Fibroblast of mammary gland (primary cell): ENCODE results near the gene INTS13.
A peak's percentile ranks its signal among the peaks of the same experiment; 100 is the strongest.

Source experiments
- DNase-seq: peaks from one replicate; pipeline ENCODE4 v3.0.0-alpha.2; 2010; ENCODE audit warnings: low read depth
- H3K4me3 ChIP-seq: 2 replicates; pipeline ENCODE4 v1.5.1; 2011; ENCODE audit warnings: low read depth, mild to moderate bottlenecking, low read length, moderate library complexity; ENCODE audit not compliant: control insufficient read depth
- TF ChIP-seq, protein P1 (sequence below): conservative IDR thresholded peaks from 2 replicates; pipeline ENCODE4 v1.5.1; 2011; ENCODE audit warnings: low read depth, low read length, inconsistent platforms; ENCODE audit not compliant: control insufficient read depth, insufficient read depth

The INTS13 gene

DNA sequence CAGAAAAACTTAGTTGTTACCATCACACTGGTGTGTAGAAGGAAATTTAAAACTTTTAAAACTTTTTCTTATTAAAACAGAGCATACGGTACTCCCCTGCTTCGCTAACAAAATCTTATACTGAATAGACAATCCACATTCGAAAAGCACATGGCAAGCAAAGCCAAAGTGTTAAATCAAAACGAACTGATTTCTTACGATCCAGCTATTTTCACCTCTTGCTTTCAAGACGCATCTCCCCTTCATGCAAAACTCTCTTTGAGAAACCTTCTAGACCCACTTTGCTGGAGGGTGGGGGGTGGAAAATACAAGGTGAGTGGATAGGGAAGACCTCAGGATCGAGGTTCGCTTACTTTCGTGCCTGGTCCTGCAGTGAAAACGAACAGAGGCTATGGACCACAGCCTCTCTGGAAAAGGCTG lies 328 bp downstream of the INTS13 start:
- DNase-seq = no peak
- TF ChIP-seq, protein P1, sequence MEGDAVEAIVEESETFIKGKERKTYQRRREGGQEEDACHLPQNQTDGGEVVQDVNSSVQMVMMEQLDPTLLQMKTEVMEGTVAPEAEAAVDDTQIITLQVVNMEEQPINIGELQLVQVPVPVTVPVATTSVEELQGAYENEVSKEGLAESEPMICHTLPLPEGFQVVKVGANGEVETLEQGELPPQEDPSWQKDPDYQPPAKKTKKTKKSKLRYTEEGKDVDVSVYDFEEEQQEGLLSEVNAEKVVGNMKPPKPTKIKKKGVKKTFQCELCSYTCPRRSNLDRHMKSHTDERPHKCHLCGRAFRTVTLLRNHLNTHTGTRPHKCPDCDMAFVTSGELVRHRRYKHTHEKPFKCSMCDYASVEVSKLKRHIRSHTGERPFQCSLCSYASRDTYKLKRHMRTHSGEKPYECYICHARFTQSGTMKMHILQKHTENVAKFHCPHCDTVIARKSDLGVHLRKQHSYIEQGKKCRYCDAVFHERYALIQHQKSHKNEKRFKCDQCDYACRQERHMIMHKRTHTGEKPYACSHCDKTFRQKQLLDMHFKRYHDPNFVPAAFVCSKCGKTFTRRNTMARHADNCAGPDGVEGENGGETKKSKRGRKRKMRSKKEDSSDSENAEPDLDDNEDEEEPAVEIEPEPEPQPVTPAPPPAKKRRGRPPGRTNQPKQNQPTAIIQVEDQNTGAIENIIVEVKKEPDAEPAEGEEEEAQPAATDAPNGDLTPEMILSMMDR = no peak
- H3K4me3 ChIP-seq = peak overlapping the region; percentile 94

DNA sequence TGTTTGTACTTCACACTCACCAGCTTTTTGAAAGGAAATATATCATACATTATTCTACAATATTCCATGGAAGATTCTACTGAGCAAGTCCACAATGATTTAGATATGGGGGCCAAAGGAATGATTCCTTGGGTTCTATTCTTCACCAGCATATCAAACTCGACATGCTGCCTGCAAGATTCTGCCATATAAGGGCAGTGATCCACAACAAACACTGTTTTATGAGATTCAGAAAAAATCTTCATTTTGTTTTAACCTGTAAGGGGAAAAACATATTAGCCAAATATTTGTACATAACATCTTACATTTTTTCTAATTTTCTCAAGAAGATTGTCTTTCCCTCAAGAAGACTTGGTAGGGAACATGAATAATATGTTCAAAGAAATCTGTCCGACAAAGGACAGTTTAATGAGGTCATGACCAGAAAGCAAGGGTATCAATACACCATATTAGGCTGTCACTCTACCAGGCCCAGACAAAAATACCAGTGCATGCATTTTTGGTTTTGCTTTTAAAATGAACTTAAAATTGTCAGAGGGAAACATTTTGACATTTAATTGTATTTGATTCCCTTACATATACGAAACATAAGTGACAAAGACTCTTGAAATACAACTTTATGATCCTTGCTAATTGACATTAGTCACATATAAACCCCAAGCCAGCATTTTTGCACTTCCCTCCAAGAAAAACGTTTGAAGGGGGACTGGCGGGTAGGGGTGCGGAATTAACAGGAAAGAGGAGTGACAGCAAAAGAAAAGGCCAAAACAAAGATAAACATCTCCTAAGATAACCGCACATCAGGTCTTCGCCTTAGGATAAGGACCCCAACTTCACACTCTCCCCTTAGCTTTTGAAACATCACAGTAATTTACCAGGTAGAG lies 980 bp downstream of the INTS13 start:
- DNase-seq = no peak
- TF ChIP-seq, protein P1 = no peak
- peak overlapping the region; percentile 94 for H3K4me3 ChIP-seq

DNA sequence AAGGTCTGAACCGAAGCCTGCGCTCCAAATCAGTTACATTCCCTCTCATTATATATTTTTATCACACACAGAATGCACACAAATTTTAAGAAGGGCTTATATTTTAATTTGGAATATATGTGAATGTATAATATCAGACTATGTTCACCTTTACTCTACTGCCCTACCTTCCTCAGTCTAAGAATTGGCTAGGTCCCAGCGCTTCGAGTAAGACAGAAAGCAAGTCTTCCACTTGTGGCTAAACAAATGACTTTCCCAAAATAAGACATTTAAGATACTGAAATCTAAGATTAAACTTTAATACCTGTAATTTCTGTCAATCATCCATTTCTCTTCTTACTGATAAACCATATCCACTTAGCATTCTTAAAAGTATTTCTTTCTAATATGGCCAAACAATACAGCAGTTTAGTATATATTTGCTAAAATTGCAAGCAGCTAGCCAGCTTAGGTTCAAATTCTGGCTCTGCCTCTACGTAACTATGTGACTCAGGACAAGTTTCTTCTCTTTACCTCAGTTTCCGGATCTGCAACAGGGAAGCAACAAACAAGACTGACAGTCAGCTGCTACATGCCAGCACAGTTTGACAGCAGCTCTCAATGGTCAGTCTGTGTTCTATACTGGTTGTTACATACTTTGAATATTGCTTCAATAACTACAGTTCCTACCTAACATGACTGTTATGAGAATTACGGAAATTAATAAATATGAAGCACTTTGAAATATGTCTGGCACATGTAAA lies 2.0 kb downstream of the INTS13 start:
- TF ChIP-seq, protein P1 = no peak
- peak overlapping the region; percentile 94 for H3K4me3 ChIP-seq
- DNase-seq = no peak

DNA sequence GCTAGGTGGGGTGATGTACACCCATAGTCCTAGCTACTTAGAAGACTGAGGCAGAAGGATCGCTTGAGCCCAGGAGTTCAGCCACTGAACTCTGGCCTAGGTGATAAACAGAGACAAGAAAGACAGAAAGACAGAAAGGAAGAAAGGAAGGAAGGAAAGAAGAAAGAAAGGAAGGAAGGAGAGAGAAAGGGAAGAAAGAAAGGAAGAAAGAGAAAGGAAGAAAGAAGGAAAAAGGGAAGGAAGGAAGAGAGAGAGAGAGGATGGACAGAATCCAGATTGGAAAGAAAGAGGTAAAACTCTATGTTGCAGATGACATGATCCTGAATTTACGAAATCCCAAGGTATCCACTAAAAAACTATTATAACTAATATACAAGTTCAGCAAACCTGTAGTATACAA lies 8.2 kb downstream of the INTS13 start:
- TF ChIP-seq, protein P1 = no peak
- DNase-seq = no peak
- H3K4me3 ChIP-seq = no peak overlapping the region

DNA sequence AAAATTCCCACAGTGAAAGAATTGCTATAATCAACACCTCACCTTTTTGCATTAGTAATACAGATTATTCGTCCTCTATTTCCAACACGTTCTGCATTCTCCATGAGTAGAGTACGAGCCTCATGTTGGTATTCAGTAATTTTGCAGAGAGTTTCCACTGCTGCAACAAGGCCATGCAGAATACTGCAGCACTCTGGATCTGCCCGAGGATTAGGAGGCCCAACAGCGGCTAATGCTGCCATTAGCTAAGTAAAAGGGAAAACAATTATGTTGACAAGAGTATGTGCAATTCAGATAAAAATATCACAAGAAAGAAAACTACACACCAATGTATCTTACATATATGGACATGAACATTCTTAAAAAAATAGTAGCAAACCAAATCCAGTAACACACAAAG lies 9.1 kb downstream of the INTS13 start:
- TF ChIP-seq, protein P1 = no peak
- no peak overlapping the region for H3K4me3 ChIP-seq
- no peak for DNase-seq

DNA sequence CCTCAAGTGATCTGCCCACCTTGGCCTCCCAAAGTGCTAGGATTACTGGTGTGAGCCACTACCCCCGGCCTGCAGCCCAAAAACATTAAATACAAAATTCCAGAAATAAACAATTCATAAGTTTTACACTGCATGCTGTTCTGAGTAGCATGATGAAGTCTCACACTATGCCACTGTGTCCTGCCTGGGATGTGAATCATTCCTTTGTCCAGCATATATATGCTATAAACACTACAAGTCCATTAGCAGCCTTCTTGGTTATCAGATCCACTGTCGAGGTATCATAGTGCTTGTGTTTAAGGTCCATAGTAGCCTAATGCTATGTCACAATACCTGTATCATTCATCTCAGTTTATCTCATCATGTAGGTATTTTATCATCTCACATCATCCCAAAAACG lies 15.9 kb downstream of the INTS13 start:
- DNase-seq = no peak
- no peak overlapping the region for H3K4me3 ChIP-seq

More for the DNA sequence above, 15.9 kb downstream of the INTS13 start:
- TF ChIP-seq, protein P1 = no peak
